Activated naive CD8-positive, alpha-beta T cell treated with anti-CD3 and anti-CD28 coated beads, Interleukin-2, amount 50 U/mL, for 16 hours (primary cell): ENCODE measurements around the gene DLG2.
"Not testable (repeated sequence)": the region's sequence is repeated elsewhere in the genome, so short reads cannot be mapped to it uniquely, and the experiment has no call there.

ENCODE experiments used
- DNase-seq: peaks from one replicate; pipeline ENCODE4 v3.0.0-alpha.2; 2020; ENCODE audit warnings: low read depth, low spot score

DLG2 gene

GRCh38 chr11:85340846-85341245 lies 286.3 kb downstream of the DLG2 start:
- DNase-seq, result not testable (repeated sequence)

- DNase-seq, result no peak
These were observed 308.6 kb downstream of the DLG2 start for GRCh38 chr11:85318573-85318972.

GRCh38 chr11:85316967-85317366 lies 310.2 kb downstream of the DLG2 start:
- DNase-seq, result no peak

- DNase-seq, result no peak
These were observed 313.4 kb downstream of the DLG2 start for GRCh38 chr11:85313741-85314140.

- DNase-seq, result no peak
These were observed 316.7 kb downstream of the DLG2 start for GRCh38 chr11:85310479-85310878.

GRCh38 chr11:85307366-85307765 lies 319.8 kb downstream of the DLG2 start:
- no peak for DNase-seq

- DNase-seq, result no peak
These were observed 325.1 kb downstream of the DLG2 start for GRCh38 chr11:85301895-85302678.

GRCh38 chr11:85299258-85299942 lies 327.7 kb downstream of the DLG2 start:
- DNase-seq, result no peak

GRCh38 chr11:85295694-85296271 lies 331.4 kb downstream of the DLG2 start:
- no peak for DNase-seq

- no peak for DNase-seq
These were observed 345.6 kb downstream of the DLG2 start for GRCh38 chr11:85281550-85281949.

GRCh38 chr11:85279267-85279666 lies 347.9 kb downstream of the DLG2 start:
- DNase-seq, result no peak

- DNase-seq, result no peak
These were observed 349.5 kb downstream of the DLG2 start for GRCh38 chr11:85277693-85278092.

- no peak for DNase-seq
These were observed 350.8 kb downstream of the DLG2 start for GRCh38 chr11:85276332-85276731.

- not testable (repeated sequence) for DNase-seq
These were observed 356.8 kb downstream of the DLG2 start for GRCh38 chr11:85270315-85270714.

GRCh38 chr11:85269109-85269508 lies 358.0 kb downstream of the DLG2 start:
- no peak for DNase-seq

- no peak for DNase-seq
These were observed 360.5 kb downstream of the DLG2 start for GRCh38 chr11:85266646-85267045.

GRCh38 chr11:85263328-85263727 lies 363.8 kb downstream of the DLG2 start:
- DNase-seq, result no peak

GRCh38 chr11:85257837-85258236 lies 369.3 kb downstream of the DLG2 start:
- DNase-seq, result no peak

- DNase-seq, result no peak
These were observed 370.7 kb downstream of the DLG2 start for GRCh38 chr11:85256433-85256832.

- no peak for DNase-seq
These were observed 377.7 kb downstream of the DLG2 start for GRCh38 chr11:85249482-85249881.

GRCh38 chr11:85247797-85248196 lies 379.3 kb downstream of the DLG2 start:
- DNase-seq, result no peak

- DNase-seq, result no peak
These were observed 388.2 kb downstream of the DLG2 start for GRCh38 chr11:85238906-85239305.

GRCh38 chr11:85238038-85238437 lies 389.1 kb downstream of the DLG2 start:
- DNase-seq, result not testable (repeated sequence)
